HS-5 (cell line): ENCODE measurements around the gene FAM210B.
"Not testable (repeated sequence)": the region's sequence is repeated elsewhere in the genome, so short reads cannot be mapped to it uniquely, and the experiment has no call there.

Experiments
- DNase-seq: peaks from one replicate; pipeline ENCODE4 v3.0.0-alpha.2; 2012; ENCODE audit warnings: low read depth

The FAM210B gene

GRCh38 chr20:56361900-56362299, 3.1 kb downstream of the FAM210B start:
- DNase-seq, result no peak

DNA sequence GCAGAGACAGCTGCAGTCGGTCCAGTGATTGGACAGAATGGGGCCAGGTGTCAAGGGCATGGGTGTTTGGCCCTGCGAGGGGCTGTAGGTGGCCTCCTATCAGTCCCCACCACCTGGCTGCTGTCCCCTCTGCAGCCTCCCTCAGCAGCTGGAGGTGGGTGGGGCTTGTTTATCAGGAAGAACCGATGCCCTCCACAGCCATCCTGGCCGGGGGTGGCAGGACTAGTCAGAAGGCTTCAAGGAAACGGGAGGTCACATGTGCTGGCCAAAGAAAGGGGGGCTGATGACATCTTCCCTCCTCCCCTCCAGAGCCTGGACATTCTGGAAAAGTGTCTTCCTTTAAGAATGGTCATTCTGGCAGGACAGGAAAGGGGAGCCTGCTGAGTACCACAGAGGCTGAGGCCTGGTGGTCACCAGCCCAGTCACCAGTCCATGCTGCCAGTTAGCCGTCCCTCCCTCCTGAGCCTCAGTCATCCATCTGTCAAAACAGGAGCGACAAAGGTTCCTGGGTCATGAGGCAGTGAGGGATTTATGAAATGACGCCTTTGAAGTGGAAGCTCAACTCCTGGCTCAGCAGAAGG, 4.1 kb downstream of the FAM210B start:
- DNase-seq, result no peak

GRCh38 chr20:56363491-56363890, 4.7 kb downstream of the FAM210B start:
- DNase-seq, result no peak

DNA sequence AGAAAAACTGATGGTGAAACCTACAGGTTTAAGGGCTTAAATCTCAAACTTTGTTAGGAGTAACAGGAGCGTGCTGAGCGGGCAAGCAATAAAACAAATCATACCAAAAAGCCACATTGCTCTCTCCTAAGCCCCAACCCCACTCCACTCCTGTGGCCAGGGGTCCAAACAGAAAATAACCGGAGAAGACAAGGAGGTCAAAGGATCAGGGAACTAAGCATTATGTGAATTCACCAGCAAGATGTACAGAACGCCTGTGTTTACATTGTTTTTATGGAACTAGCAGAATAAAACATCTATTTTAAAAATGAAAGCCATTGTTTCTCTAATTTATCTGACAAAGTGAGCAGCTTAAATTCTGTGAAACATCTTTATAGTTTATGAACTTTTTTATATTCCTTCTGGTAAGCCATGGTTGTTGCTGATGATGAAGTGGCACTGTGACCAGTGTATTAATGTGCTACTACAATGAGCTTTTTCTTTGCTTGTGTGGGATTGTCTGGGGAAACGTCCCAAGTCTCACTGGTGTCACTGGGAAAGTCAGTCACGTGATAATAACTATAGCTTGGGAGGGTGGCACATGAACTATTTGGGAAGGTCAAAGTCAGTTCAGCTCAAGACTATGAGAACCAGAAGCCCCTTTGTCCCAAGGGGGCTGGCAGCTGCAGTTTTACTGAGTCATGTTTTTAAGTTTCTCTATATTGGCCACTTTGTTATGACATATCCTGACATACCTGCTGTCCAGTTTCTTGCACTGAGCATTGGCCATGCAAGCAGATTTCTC, 9.8 kb downstream of the FAM210B start:
- DNase-seq, result no peak

DNA sequence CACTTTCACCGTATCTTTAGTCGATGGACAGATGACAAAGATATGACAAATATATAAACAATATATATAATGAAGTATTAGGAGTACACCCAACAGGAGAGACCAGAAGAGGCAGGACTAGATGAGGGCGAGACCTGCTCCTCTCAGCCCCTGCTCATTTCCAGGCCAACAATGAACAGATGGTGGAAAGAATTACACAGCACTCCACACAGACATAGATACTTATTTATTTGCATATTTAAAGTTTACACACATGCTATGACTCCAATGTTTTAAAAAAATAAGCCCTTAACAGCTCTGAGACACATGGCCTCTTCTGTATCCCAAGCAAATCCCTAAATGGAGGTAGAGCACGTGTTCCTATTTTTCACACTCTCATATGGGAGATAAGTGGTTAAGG, 10.4 kb downstream of the FAM210B start:
- no peak for DNase-seq

DNA sequence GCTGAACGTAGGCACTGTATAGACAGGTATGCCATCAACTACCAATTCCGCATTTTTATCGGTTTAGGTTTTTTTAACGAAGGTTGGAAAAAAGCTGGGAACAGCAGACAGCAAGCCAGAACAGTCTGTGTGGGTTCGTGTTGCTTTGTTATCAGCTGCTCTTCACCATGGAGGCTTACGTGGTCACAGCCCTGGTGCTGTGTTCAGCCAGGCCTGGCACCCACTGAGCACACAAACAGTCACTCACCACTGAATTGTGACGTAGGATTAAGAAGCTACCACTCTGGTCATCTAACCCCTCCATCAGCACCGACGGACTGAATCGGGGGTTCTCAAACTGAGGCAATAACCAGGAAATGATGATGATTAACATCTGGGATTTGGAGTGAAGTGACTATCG, 13.2 kb downstream of the FAM210B start:
- no peak for DNase-seq

DNA sequence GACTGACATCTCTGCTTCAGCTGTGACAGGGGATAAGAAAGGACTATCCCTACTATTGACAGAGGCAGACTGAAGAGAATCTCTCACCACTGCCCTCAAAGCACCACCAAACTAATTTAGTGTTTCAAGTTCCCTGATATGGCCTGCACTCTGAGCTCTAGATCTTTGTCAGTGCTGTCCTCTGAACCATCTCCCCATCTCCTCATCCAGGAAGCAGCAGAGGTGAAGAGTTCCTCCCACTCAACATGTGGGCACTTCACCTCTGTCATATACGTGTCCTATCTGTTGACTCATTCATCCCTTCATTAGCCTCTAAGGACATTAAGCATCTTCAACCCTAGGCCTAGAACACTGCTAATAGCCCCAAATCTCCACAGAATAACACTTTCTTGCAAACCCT, 14.1 kb downstream of the FAM210B start:
- no peak for DNase-seq

DNA sequence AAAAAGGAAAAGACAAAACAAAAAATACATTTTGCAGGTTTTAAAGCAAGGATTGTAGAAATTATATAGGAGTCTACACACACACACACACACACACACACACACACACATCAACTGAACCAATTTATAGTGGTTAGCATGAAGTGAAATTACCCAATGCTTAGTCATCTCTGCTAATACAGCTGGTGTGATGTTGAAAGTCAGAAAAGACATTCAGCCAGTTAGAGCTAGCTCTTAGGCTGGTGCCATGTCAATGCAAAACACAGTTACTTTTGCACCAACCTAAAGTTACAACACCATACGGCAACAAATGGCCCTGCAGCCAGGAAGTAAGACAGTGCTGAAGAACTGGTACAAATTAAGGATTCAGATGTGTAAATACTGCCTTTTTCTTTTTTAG, 15.2 kb downstream of the FAM210B start:
- peak; percentile 84 for DNase-seq

- no peak for DNase-seq
These were observed 17.6 kb downstream of the FAM210B start for GRCh38 chr20:56376331-56376730.

DNA sequence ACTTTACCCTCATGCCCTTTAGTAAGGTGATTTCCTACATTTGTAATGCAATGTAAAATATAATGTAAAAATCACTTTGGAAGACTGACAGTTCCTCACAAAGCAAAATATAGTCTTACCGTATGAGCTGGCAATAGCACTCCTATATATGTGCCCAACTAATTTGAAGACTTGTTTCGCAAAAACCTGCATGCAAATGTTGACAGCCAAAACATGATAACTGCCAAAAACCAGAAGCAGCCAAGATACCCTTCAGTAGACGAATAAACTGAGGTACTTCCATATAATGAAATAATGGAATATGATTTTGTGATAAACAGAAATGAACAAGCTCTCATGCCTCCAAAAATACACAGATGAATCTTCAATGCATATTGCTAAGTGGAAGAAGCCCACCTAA, 19.6 kb downstream of the FAM210B start:
- no peak for DNase-seq

DNA sequence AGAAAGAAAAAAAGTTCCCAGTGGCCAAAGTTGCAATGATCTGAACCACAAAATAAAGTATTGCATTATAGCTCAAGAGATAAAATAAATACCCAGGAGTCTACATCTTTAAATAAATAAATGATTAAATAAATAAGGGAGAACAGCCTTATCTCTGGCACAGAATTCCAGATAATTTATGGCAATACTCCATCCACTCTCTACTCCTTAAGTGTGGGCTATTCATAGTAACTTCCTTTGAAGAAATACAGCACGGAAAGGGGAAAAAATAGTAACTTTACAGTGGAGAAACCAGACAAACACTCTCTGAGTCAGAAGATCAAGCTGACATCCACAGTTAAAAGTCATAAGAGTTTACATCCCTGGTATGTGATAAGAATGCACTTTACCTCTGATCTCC, 21.6 kb downstream of the FAM210B start:
- no peak for DNase-seq

- DNase-seq, result no peak
These were observed 22.7 kb downstream of the FAM210B start for GRCh38 chr20:56381501-56381900.

- no peak for DNase-seq
These were observed 23.9 kb downstream of the FAM210B start for GRCh38 chr20:56382696-56383095.

GRCh38 chr20:56383334-56383733, 24.6 kb downstream of the FAM210B start:
- DNase-seq, result no peak

GRCh38 chr20:56385130-56385529, 26.4 kb downstream of the FAM210B start:
- DNase-seq, result no peak

- DNase-seq, result no peak
These were observed 27.4 kb downstream of the FAM210B start for GRCh38 chr20:56386219-56386618.

GRCh38 chr20:56388882-56389281, 30.1 kb downstream of the FAM210B start:
- no peak for DNase-seq

DNA sequence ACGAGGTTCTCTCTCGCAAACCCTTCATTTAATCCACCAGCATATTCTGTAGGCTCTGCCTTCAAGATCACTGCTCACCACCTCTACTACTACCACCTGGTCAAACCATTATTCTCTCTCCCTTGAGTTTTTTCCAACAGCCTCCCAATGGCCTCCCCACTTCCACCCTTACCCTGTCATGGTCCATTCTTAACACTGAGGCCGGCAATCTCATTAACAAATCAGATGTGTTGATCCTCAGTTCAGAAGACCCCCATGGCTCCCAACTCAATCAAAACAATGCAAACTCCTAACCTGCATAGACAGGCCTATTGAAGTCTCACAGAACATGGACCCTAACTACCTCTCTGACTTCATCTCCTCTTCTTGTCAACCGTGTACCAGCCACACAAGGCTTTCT, 31.0 kb downstream of the FAM210B start:
- no peak for DNase-seq

DNA sequence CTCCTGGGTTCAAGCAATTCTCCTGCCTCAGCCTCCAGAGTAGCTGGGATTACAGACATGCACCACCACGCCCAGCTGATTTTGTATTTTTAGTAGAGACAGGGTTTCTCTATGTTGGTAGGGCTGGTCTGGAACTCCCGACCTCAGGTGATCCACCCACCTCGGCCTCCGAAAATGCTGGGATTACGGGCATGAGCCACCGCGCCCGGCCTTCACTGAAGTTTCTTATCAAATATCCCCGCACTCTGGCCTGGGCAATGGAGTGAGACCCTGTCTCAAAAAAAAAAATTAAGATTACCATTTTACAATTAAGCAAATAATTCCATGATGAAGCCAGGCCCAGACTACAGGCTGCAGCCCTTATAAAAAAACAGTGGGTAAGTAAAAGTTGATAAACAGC, 31.6 kb downstream of the FAM210B start:
- DNase-seq, result not testable (repeated sequence)

DNA sequence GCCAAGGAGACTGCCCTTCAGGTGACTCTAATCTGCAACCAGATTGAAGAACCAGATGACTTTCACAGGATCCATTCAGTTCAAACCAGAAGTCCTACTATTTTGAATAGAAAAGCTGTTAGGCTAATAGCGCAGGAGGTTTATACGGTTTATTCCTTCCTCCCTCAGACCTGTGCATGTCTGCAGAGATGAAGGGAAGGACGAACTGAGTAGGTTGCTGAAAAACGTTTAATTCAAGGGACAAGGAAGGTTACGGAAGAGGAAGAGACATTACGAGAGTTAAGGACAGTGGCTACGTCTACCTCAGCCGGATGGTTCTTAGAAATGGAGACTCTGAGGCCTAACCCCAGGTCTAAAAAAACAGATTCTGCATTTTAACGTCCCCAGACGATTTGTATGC, 32.3 kb downstream of the FAM210B start:
- no peak for DNase-seq

- no peak for DNase-seq
These were observed 32.9 kb downstream of the FAM210B start for GRCh38 chr20:56391596-56392131.

- peak; percentile 95 for DNase-seq
These were observed 33.5 kb downstream of the FAM210B start, which contains the start of the genes AURKA and CSTF1 for GRCh38 chr20:56392132-56392880. Gene AURKA, minus strand, starts transcription at chr20:56392215. Its CDS starts 4,018 bp downstream, at chr20:56388197. Gene CSTF1, plus strand, starts transcription at chr20:56392645. Its CDS starts 2,908 bp downstream, at chr20:56395553.
